Trophoblast cell (in vitro differentiated cells and primary cell): Measurements from ENCODE around the gene MOV10.

Experiments used
- DNase-seq, 2 donors: peaks; one replicate each; pipeline ENCODE4 v3.0.0-alpha.2; 2016
- H2AFZ ChIP-seq: 2 replicates; pipeline ENCODE4 v1.6.1; 2013; ENCODE audit warnings: low read length, moderate library complexity, mild to moderate bottlenecking; ENCODE audit not compliant: insufficient read depth, poor library complexity
- H2AK5ac ChIP-seq: 2 replicates; pipeline ENCODE4 v1.6.1; 2013; ENCODE audit warnings: mild to moderate bottlenecking, low read length
- H2BK120ac ChIP-seq: 2 replicates; pipeline ENCODE4 v1.6.1; 2013; ENCODE audit warnings: low read length, mild to moderate bottlenecking, moderate library complexity; ENCODE audit not compliant: insufficient read depth, poor library complexity
- H2BK12ac ChIP-seq: 2 replicates; pipeline ENCODE4 v1.6.1; 2013; ENCODE audit warnings: mild to moderate bottlenecking, low read length, moderate library complexity
- H2BK5ac ChIP-seq: 2 replicates; pipeline ENCODE4 v1.6.1; 2013; ENCODE audit warnings: low read length, low read depth, moderate library complexity, mild to moderate bottlenecking; ENCODE audit not compliant: poor library complexity
- H3K14ac ChIP-seq: 2 replicates; pipeline ENCODE4 v1.6.1; 2013; ENCODE audit warnings: mild to moderate bottlenecking, low read length
- H3K18ac ChIP-seq: 2 replicates; pipeline ENCODE4 v1.6.1; 2013; ENCODE audit warnings: mild to moderate bottlenecking, low read length
- H3K23ac ChIP-seq: 2 replicates; pipeline ENCODE4 v1.6.1; 2013; ENCODE audit warnings: low read length
- H3K27ac ChIP-seq: 2 replicates; pipeline ENCODE4 v1.5.1; 2013; ENCODE audit warnings: low read depth, mild to moderate bottlenecking, inconsistent platforms, low read length, moderate library complexity
- H3K27me3 ChIP-seq: 2 replicates; pipeline ENCODE4 v1.6.1; 2013; ENCODE audit warnings: inconsistent platforms, mild to moderate bottlenecking, low read length, moderate library complexity; ENCODE audit not compliant: insufficient read depth
- H3K36me3 ChIP-seq, 2 experiments: 1 replicate in 1 of 2; 2 replicates in 1 of 2; pipeline ENCODE4 v1.6.1; 2013; ENCODE audit warnings: low read length in 2 of 2, mild to moderate bottlenecking in 2 of 2, moderate library complexity in 1 of 2; ENCODE audit not compliant: insufficient read depth in 2 of 2, control insufficient read depth in 1 of 2
- H3K4ac ChIP-seq: 2 replicates; pipeline ENCODE4 v1.6.1; 2013; ENCODE audit warnings: low read depth, mild to moderate bottlenecking, low read length, moderate library complexity
- H3K4me1 ChIP-seq, 2 experiments: 1 replicate in 1 of 2; 2 replicates in 1 of 2; pipeline ENCODE4 v1.6.1; 2013; ENCODE audit warnings: low read length in 2 of 2, mild to moderate bottlenecking in 2 of 2, moderate library complexity in 1 of 2; ENCODE audit not compliant: insufficient read depth in 2 of 2, control insufficient read depth in 1 of 2
- H3K4me2 ChIP-seq: 2 replicates; pipeline ENCODE4 v1.6.1; 2013; ENCODE audit warnings: inconsistent platforms, mild to moderate bottlenecking, low read length, moderate library complexity
- H3K4me3 ChIP-seq: 2 replicates; pipeline ENCODE4 v1.5.1; 2013; ENCODE audit warnings: mild to moderate bottlenecking, low read depth, low read length, inconsistent platforms
- H3K79me1 ChIP-seq: one replicate; pipeline ENCODE4 v1.6.1; 2013; ENCODE audit warnings: low read length
- H3K79me2 ChIP-seq: 2 replicates; pipeline ENCODE4 v1.6.1; 2013; ENCODE audit warnings: low read length, mild to moderate bottlenecking; ENCODE audit not compliant: control insufficient read depth, insufficient read depth, poor library complexity
- H3K9ac ChIP-seq: 2 replicates; pipeline ENCODE4 v1.6.1; 2013; ENCODE audit warnings: mild to moderate bottlenecking, low read length
- H3K9me3 ChIP-seq: 2 replicates; pipeline ENCODE4 v1.6.1; 2013; ENCODE audit warnings: low read depth, mild to moderate bottlenecking, control low read depth, inconsistent platforms, low read length; ENCODE audit not compliant: insufficient read depth
- H4K12ac ChIP-seq: 2 replicates; pipeline ENCODE4 v1.6.1; 2013; ENCODE audit warnings: low read depth, mild to moderate bottlenecking, low read length, moderate library complexity
- H4K8ac ChIP-seq: 2 replicates; pipeline ENCODE4 v1.6.1; 2013; ENCODE audit warnings: low read depth, mild to moderate bottlenecking, low read length, moderate library complexity
- H4K91ac ChIP-seq: one replicate; pipeline ENCODE4 v1.6.1; 2013; ENCODE audit warnings: low read depth, mild to moderate bottlenecking, low read length, moderate library complexity
- WGBS: extraction: QIAGEN DNeasy Blood & Tissue Kit; methylation state at CpG from one replicate; pipeline ENCODE4 v1.1.7; 2013; ENCODE audit warnings: missing lambda C conversion rate; ENCODE audit not compliant: insufficient read length, insufficient coverage; ENCODE audit errors: extremely low coverage; 5-methylcytosine and 5-hydroxymethylcytosine counted together

The MOV10 gene

DNA sequence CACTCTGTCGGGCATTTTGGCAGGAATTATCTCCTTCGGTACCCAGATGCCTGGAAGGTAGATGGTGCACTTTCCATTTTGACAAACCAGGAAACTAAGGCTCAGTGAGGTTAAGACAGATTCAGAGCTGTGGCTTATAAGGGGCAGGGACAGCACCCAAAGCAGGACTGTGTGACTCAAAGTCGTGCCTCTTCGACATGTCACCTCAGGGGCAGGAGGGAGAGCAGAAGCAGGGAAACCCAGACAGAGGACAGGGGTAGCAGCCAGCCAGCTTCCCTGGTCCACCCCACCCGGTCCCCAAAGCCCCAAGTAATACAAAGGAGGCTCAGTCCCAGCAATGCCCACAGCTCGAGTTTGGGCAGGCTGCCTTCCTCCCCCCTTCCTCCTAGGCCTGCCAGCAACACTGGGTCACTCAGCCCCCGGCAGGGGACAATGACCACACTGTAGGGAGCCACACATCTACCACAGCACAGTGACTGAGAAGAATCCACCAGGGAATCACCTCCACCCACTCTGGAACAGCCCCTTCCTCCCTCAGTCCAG is 30.0 kb downstream of the MOV10 start:
- Histone ChIP-seq H3K18ac (peak overlapping the region; percentile 73), H4K8ac (no peak overlapping the region), H3K36me3 (peaks cover 33 to 42% of the 10 kb centered on the region in 2 experiments), H3K4ac (peak overlapping the region; percentile 85), H3K27me3 (no peaks in the 10 kb centered on the region), H4K91ac (peak overlapping the region; percentile 34), H3K79me2 (peaks cover 24% of the 10 kb centered on the region), H3K9ac (peak overlapping the region; percentile 23), H3K79me1 (peaks cover 29% of the 10 kb centered on the region), H3K14ac (peak overlapping the region; percentile 63), H2AFZ (no peak overlapping the region), H3K4me2 (peak overlapping the region; percentile 59), H2BK5ac (peak overlapping the region; percentile 49), H2AK5ac (peak overlapping the region; percentile 72), H4K12ac (peak overlapping the region; percentile 23), H3K9me3 (no peaks in the 10 kb centered on the region), H3K23ac (no peak overlapping the region), H3K27ac (peak overlapping the region; percentile 65), H2BK12ac (peak overlapping the region; percentile 26), H3K4me3 (peak overlapping the region; percentile 13), H3K4me1 (peaks cover 39 to 46% of the 10 kb centered on the region in 2 experiments), H2BK120ac (peak overlapping the region; percentile 39)
- DNase-seq: no peak
- WGBS: no CpG with 5 or more reads among the region's 7 CpGs

GRCh38 chr1:112704934-112705627 is 30.6 kb downstream of the MOV10 start:
- peak overlapping the region; percentile 80 for H3K27ac ChIP-seq
- peaks cover 27 to 36% of the 10 kb centered on the region in 2 experiments for H3K36me3 ChIP-seq
- peak overlapping the region; percentile 63 for H3K14ac ChIP-seq
- H3K9me3 ChIP-seq: no peaks in the 10 kb centered on the region
- H2BK12ac ChIP-seq: peak overlapping the region; percentile 26
- H3K79me1 ChIP-seq: peaks cover 28% of the 10 kb centered on the region
- no peak overlapping the region for H3K9ac ChIP-seq
- H3K4me3 ChIP-seq: peak overlapping the region; percentile 89
- H4K91ac ChIP-seq: peak overlapping the region; percentile 34
- H3K18ac ChIP-seq: peak overlapping the region; percentile 81
- H3K79me2 ChIP-seq: peaks cover 24% of the 10 kb centered on the region
- peak; percentile 77 to 93 for DNase-seq
- H3K4me1 ChIP-seq: peaks cover 33 to 40% of the 10 kb centered on the region in 2 experiments
- peak overlapping the region; percentile 39 for H2BK120ac ChIP-seq
- peak overlapping the region; percentile 81 for H3K4me2 ChIP-seq
- no peak overlapping the region for H4K8ac ChIP-seq
- no CpG with 5 or more reads among the region's 13 CpGs for WGBS
- H3K27me3 ChIP-seq: no peaks in the 10 kb centered on the region
- H3K23ac ChIP-seq: no peak overlapping the region
- H2AK5ac ChIP-seq: peak overlapping the region; percentile 72
- H4K12ac ChIP-seq: no peak overlapping the region
- peak overlapping the region; percentile 74 for H2BK5ac ChIP-seq
- H3K4ac ChIP-seq: peak overlapping the region; percentile 85
- no peak overlapping the region for H2AFZ ChIP-seq

- Histone ChIP-seq H3K27me3 (no peaks in the 10 kb centered on the region), H3K9me3 (no peaks in the 10 kb centered on the region), H3K23ac (no peak within 1 kb of the TSS), H2BK120ac (peak within 1 kb of the TSS; percentile 90), H3K79me1 (peaks cover 22% of the 10 kb centered on the region), H3K4me2 (peak within 1 kb of the TSS; percentile 81), H3K4me1 (peaks cover 18 to 27% of the 10 kb centered on the region in 2 experiments), H4K12ac (peak within 1 kb of the TSS; percentile 89), H2BK5ac (peak within 1 kb of the TSS; percentile 92), H3K14ac (peak within 1 kb of the TSS; percentile 97), H3K27ac (peak within 1 kb of the TSS; percentile 83), H3K79me2 (peaks cover 21% of the 10 kb centered on the region), H2AFZ (peak within 1 kb of the TSS; percentile 91), H3K36me3 (peaks cover 16 to 23% of the 10 kb centered on the region in 2 experiments), H2AK5ac (peak within 1 kb of the TSS; percentile 92), H3K4me3 (peak within 1 kb of the TSS; percentile 89), H3K4ac (peak within 1 kb of the TSS; percentile 98), H3K18ac (peak within 1 kb of the TSS; percentile 94), H4K8ac (peak within 1 kb of the TSS; percentile 81), H4K91ac (peak within 1 kb of the TSS; percentile 95), H2BK12ac (peak within 1 kb of the TSS; percentile 67), H3K9ac (peak within 1 kb of the TSS; percentile 85)
- peak; percentile 73 to 88 for DNase-seq
- no CpG with 5 or more reads among the region's 61 CpGs for WGBS
These were observed 32.2 kb downstream of the MOV10 start, which contains the start of gene RHOC for GRCh38 chr1:112706505-112707220. TSS of gene RHOC (minus strand) at chr1:112707127. CDS start at chr1:112703799, 3,328 bp downstream.

GRCh38 chr1:112707221-112708001 is 33.0 kb downstream of the MOV10 start:
- H2BK12ac ChIP-seq: peak overlapping the region; percentile 32
- peak overlapping the region; percentile 85 for H3K9ac ChIP-seq
- peak overlapping the region; percentile 89 for H3K4me3 ChIP-seq
- peak overlapping the region; percentile 87 for H2BK5ac ChIP-seq
- peak overlapping the region; percentile 88 for H3K14ac ChIP-seq
- peak overlapping the region; percentile 68 for H3K4ac ChIP-seq
- peaks cover 22% of the 10 kb centered on the region for H3K79me1 ChIP-seq
- no CpG with 5 or more reads among the region's 42 CpGs for WGBS
- peak overlapping the region; percentile 83 for H3K27ac ChIP-seq
- H4K8ac ChIP-seq: peak overlapping the region; percentile 77
- peaks cover 12 to 16% of the 10 kb centered on the region in 2 experiments for H3K36me3 ChIP-seq
- DNase-seq: peak; percentile 83 to 86
- peak overlapping the region; percentile 89 for H4K12ac ChIP-seq
- H3K18ac ChIP-seq: peak overlapping the region; percentile 72
- H3K27me3 ChIP-seq: no peaks in the 10 kb centered on the region
- no peak overlapping the region for H2AK5ac ChIP-seq
- peak overlapping the region; percentile 91 for H2AFZ ChIP-seq
- peak overlapping the region; percentile 81 for H3K4me2 ChIP-seq
- H3K79me2 ChIP-seq: peaks cover 21% of the 10 kb centered on the region
- H3K9me3 ChIP-seq: no peaks in the 10 kb centered on the region
- H3K4me1 ChIP-seq: peaks cover 16 to 26% of the 10 kb centered on the region in 2 experiments
- no peak overlapping the region for H3K23ac ChIP-seq
- H2BK120ac ChIP-seq: peak overlapping the region; percentile 73
- peak overlapping the region; percentile 87 for H4K91ac ChIP-seq
